ENCODE data around the gene ZFYVE9.

Gene ZFYVE9

GRCh38 chr1:52243221-52243987, 101.5 kb downstream of the ZFYVE9 start:
- no peak for DNase-seq (ENCODE audit: low read depth in 2 of 2, low spot score in 1 of 2)

- DNase-seq (ENCODE audit: low read depth in 2 of 2, low spot score in 1 of 2), result no peak
These were observed 107.9 kb downstream of the ZFYVE9 start for GRCh38 chr1:52249831-52250230.

- no peak for DNase-seq (ENCODE audit: low read depth in 2 of 2, low spot score in 1 of 2)
These were observed 111.5 kb downstream of the ZFYVE9 start for GRCh38 chr1:52253421-52253820.

DNA sequence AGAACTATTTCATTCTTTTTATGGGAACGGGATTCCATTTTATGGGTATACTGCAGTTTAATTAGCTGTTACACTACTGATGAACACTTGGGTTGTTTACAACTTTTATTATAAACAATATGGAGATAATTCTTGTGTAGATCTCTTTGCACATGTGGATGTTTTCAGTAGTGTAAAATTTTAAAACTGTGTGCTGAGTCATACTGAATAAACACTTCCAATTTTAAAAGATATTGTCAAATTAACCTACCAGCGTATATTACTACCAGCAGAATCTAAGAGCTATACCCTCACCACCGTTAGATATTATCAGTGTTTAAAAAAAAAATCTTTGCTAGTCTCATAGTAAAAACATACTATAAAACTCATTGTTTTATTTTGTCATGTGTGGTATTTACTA, 118.0 kb downstream of the ZFYVE9 start:
- no peak for DNase-seq (ENCODE audit: low read depth in 2 of 2, low spot score in 1 of 2)

DNA sequence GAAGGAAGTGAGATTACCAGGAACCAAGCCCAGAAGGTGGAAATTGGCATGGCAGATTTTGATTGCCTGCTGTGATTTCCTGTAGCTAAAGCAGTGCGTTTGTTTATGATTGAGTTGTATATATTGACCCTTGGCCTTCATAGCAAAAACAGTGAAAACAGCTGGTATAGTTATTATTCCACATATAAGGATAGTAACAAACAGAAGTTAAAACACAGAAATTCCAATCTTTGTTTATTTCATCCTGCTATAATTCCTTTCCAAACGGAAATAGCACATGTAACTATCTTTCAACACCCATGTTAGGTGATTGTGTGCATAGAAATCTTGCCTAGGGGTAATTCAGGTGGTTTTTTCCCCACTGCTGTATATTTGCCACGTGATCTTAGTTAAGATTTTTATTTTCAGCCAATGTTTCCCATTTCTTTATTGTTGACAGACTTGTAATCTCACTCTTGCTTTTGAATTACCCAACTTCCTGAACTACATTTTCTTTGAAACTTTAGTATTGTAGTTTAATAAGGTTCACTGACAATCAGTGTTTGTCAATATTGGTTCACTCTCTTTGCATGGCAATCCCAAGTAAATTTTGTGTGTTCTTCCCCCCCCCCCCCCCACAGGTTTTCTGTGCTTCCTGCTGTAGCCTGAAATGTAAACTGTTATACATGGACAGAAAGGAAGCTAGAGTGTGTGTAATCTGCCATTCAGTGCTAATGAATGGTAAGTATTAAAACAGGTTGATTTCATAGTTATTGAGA, 121.4 kb downstream of the ZFYVE9 start:
- DNase-seq (ENCODE audit: low read depth in 2 of 2, low spot score in 1 of 2), result no peak

DNA sequence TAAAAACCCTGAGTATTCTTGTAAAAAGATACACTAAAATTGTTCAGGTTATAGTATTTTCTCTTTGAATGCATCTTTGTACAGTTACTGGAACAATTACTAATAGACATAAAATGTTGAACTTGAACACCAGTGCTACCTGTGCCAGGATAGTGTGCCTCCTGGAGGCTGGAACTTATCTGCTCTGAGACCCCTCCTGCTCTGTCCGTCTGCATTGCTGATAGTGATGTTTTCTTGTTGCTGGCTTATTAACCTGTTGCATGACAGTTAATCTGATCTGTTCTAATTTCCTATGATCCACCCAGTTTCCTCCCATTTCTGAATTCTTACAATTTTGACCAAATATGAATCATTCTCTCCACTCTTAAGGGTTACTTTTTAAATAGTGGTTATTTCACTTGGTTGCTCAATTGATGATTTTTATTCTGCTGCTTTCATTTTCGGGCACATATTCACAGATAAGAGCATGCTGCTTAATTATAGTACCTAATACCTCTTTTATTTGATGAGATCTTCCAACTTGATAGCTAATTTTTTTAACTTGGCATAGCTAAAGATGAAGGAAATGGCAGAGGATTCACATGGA, 122.7 kb downstream of the ZFYVE9 start:
- no peak for DNase-seq (ENCODE audit: low read depth in 2 of 2, low spot score in 1 of 2)

- no peak for DNase-seq (ENCODE audit: low read depth in 2 of 2, low spot score in 1 of 2)
These were observed 124.6 kb downstream of the ZFYVE9 start for GRCh38 chr1:52266507-52266906.

GRCh38 chr1:52268372-52268771, 126.5 kb downstream of the ZFYVE9 start:
- no peak for DNase-seq (ENCODE audit: low read depth in 2 of 2, low spot score in 1 of 2)

DNA sequence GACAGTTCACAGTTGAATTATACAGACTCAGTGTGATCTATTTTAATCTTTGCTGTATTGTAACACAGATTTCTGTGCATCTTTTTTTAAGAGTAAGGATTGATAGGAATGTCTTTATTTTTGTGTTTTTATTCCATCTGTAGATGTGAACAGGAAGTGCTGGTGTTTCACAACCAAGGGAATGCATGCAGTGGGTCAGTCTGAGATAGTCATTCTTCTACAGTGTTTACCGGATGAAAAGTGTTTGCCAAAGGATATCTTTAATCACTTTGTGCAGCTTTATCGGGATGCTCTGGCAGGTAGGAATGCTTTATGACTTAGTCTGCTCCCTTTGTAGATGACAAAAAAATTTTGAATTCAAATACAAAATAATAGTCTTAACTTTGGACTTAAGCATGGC, 139.6 kb downstream of the ZFYVE9 start:
- no peak for DNase-seq (ENCODE audit: low read depth in 2 of 2, low spot score in 1 of 2)

DNA sequence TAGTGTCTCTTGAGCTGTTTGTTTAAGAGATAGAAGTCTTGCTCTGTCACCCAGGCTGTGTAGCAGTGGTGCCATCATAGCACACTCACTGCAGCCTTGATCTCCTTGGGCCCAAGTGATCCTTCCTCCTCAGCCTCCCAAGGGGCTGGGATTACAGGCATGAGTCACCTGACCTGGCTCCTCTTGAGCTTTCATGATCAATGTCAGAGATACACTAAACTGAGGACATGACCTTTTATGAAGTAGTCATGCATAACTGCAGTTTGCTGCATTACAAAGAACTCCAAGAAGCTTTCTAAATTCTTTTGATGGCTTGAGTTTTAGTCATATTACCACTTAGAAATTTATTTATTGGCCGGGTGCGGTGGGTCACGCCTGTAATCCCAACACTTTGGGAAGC, 146.4 kb downstream of the ZFYVE9 start:
- DNase-seq (ENCODE audit: low read depth in 2 of 2, low spot score in 1 of 2), result no peak

DNA sequence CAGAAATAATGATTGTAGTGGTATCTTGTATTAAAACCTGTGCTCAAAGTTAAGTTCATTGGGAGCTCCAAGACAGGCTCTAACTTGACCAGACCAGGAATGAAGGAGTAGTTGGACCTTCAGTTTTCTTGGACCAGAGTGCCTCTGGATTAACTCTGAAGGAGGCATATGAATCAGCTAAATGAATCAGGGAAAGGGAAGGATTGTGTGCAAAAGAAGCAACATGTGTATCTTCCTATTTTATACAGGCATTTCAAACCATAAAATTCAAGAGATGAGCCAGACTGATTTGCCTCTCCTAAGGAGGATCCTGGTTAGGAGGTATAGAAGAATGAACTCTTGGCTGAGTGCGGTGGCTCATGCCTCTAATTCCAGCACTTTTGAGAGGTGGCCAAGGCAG, 152.7 kb downstream of the ZFYVE9 start:
- DNase-seq (ENCODE audit: low read depth in 2 of 2, low spot score in 1 of 2), result no peak

GRCh38 chr1:52296345-52296744, 154.5 kb downstream of the ZFYVE9 start:
- no peak for DNase-seq (ENCODE audit: low read depth in 2 of 2, low spot score in 1 of 2)

- no peak for DNase-seq (ENCODE audit: low read depth in 2 of 2, low spot score in 1 of 2)
These were observed 163.7 kb downstream of the ZFYVE9 start for GRCh38 chr1:52305417-52306226.

- no peak for DNase-seq (ENCODE audit: low read depth in 2 of 2, low spot score in 1 of 2)
These were observed 164.5 kb downstream of the ZFYVE9 start for GRCh38 chr1:52306227-52307006.

- DNase-seq (ENCODE audit: low read depth in 2 of 2, low spot score in 1 of 2), result no peak
These were observed 179.2 kb downstream of the ZFYVE9 start for GRCh38 chr1:52321061-52321460.

DNA sequence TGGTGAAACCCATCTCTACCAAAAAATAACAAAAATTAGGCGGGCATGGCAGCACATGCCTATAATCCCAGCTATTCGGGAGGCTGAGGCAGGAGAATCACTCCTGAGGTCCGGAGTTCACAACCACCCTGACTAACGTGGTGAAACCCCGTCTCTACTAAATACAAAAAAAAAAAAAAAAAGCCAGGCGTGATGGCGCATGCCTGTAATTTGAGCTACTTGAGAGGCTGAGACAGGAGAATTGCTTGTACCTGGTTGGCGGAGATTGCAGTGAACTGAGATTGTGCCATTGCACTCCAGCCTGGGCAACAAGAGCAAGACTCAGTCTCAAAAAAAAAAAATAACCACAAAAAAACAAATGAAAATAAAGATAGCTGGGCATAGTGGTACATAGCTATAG, 181.8 kb downstream of the ZFYVE9 start:
- DNase-seq (ENCODE audit: low read depth in 2 of 2, low spot score in 1 of 2), result no peak

DNA sequence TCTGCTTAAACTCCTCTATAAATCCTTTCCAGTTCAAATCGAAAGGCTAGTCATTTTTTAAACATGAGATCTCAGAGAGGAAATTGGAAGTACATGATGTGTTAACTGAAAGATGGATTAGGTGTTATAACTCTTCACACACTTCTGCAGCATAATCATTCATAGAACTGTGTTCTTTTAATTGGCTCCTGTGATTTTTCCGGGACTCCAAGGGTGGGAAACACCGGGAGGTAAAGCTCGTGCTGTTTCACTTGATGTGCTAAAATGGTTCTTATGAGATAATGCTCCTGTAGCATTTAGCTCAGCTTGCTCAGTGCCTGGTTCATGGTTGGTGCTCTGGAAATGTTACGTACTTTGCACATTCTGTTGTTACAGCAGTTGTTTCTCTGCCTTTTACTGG, 183.9 kb downstream of the ZFYVE9 start:
- no peak for DNase-seq (ENCODE audit: low read depth in 2 of 2, low spot score in 1 of 2)

DNA sequence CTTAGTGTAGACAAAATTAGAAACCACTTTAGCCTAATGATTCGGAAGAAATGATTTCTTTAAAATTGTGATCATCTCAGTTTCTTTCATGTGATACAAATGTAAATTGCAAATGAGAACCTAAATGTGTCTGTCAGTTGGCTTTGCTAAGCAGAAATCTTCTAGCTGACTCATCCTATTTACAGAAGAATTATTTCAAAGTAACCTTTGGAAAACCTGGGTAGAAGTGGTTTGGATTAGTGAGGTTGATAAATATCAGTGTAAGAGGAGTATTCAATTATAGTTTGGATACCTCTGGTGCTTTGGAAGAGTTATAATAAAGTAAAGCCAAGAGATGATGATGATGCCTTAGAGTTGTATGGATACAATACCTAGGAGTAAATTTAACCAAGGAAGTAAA, 186.7 kb downstream of the ZFYVE9 start:
- DNase-seq (ENCODE audit: low read depth in 2 of 2, low spot score in 1 of 2), result no peak

DNA sequence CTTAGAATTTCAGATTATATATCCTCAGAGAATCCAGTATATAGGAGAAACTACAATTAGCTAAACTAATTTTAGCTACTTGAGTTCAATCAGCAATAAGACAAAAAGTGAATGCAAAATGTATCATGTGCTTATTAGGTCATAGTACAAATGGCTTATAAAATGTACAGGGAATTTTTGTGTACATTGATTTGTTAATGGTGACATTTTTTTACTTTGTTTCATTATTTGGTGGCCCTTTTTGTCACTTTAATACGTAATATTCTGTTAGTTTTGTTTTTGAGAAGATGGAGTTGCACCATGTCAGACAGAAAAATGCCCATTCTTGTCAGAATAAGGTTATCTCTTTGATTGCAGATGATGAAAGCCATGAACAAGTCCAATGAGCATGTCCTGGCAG, 190.5 kb downstream of the ZFYVE9 start:
- DNase-seq (ENCODE audit: low read depth in 2 of 2, low spot score in 1 of 2), result no peak

- DNase-seq (ENCODE audit: low read depth in 2 of 2, low spot score in 1 of 2), result no peak
These were observed 193.1 kb downstream of the ZFYVE9 start for GRCh38 chr1:52334906-52335528.
